Karpas-422 (cell line): Measurements from ENCODE around the gene FCF1. TPM values are rescaled to one million over a fixed set of nuclear protein-coding genes. Genes with fewer than 3 reads are reported as not detected.

Source experiments
- DNase-seq: peaks from one replicate; pipeline ENCODE4 v3.0.0-alpha.2; 2015
- H2AFZ ChIP-seq: fragments of 200-600 bp; sonication (generic); 2 replicates; pipeline ENCODE4 v1.6.1; 2014; ENCODE audit warnings: antibody characterized with exemption, low read length, mixed read lengths
- H3K27ac ChIP-seq: fragments of 200-600 bp; sonication (generic); 2 replicates; pipeline ENCODE4 v1.5.1; 2014; ENCODE audit warnings: mild to moderate bottlenecking, low read length, moderate library complexity
- H3K27me3 ChIP-seq: fragments of 200-600 bp; sonication (generic); 2 replicates; pipeline ENCODE4 v1.6.1; 2014; ENCODE audit warnings: low read length, mixed read lengths
- H3K36me3 ChIP-seq: fragments of 200-600 bp; sonication (generic); 2 replicates; pipeline ENCODE4 v1.6.1; 2014; ENCODE audit warnings: low read length, mixed read lengths; ENCODE audit not compliant: insufficient read depth
- H3K4me1 ChIP-seq: fragments of 200-600 bp; sonication (generic); 2 replicates; pipeline ENCODE4 v1.6.1; 2014; ENCODE audit warnings: mild to moderate bottlenecking, low read length, mixed read lengths
- H3K4me2 ChIP-seq: fragments of 200-600 bp; sonication (generic); 2 replicates; pipeline ENCODE4 v1.6.1; 2014; ENCODE audit warnings: low read length, low read depth, mild to moderate bottlenecking; ENCODE audit not compliant: poor library complexity, severe bottlenecking
- H3K4me3 ChIP-seq: fragments of 200-600 bp; sonication (generic); 2 replicates; pipeline ENCODE4 v1.5.1; 2014; ENCODE audit warnings: mild to moderate bottlenecking, antibody characterized with exemption, low read length, mixed read lengths
- H3K79me2 ChIP-seq: fragments of 200-600 bp; sonication (generic); 2 replicates; pipeline ENCODE4 v1.6.1; 2014; ENCODE audit warnings: mild to moderate bottlenecking, low read length, mixed read lengths
- H3K9ac ChIP-seq: fragments of 200-600 bp; sonication (generic); 2 replicates; pipeline ENCODE4 v1.6.0; 2014; ENCODE audit warnings: low read length
- H3K9me2 ChIP-seq: fragments of 200-600 bp; sonication (generic), shearing (Covaris generic); replicated peaks from 2 replicates; pipeline ENCODE4 v1.6.0; 2014; ENCODE audit warnings: mild to moderate bottlenecking, low read length, moderate library complexity; ENCODE audit not compliant: insufficient read depth
- H3K9me3 ChIP-seq: fragments of 300-700, 200-600 bp; sonication (generic); 2 replicates; pipeline ENCODE4 v1.6.1; 2014; ENCODE audit warnings: low read length, mixed read lengths
- H4K20me1 ChIP-seq: fragments of 200-600 bp; sonication (generic); 2 replicates; pipeline ENCODE4 v1.6.1; 2014; ENCODE audit warnings: mild to moderate bottlenecking, antibody characterized with exemption, low read length, low read depth; ENCODE audit not compliant: insufficient read depth
- total RNA-seq: library from RNA; depleted of rRNA; stranded (reverse); fragments of >200 nt; shearing (Covaris generic); gene quantifications from 2 replicates; pipeline ENCODE4 v1.2.3, GENCODE V29; 2014; ENCODE audit warnings: low replicate concordance

Gene FCF1
- total RNA-seq, 1 experiment from 2014 or later, result 46.6 TPM

DNA sequence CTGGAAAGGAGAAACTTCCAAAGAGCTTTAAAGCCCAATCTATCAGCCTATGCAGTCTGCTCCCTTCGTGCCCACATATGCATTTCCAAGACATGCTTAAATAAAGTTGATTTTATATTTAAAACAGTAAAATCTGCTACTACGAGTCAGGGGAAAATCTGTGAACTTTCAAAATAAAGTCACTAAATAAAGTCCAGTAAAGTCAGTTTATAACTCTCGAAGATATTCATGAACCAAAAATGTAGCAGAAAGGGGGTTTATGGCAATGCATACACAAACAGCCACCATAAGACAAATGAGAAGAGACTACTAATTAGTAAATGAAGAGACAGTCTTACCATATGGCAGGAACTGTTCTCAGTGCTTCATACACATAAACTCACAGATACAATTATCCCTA is 19.8 kb upstream of the FCF1 start:
- no peak for DNase-seq
- peaks cover 9% of the 10 kb centered on the region; the same call in 1 of the 2 replicates for H3K4me1 ChIP-seq
- H3K9ac ChIP-seq, result no peak overlapping the region
- H2AFZ ChIP-seq, result no peak overlapping the region
- peaks cover 72% of the 10 kb centered on the region for H3K79me2 ChIP-seq
- no peak overlapping the region for H3K4me2 ChIP-seq
- H3K27ac ChIP-seq, result no peak overlapping the region
- peaks cover 26% of the 10 kb centered on the region; the same call in 1 of the 2 replicates for H3K36me3 ChIP-seq
- no peaks in the 10 kb centered on the region for H3K27me3 ChIP-seq
- H3K9me3 ChIP-seq, result no peaks in the 10 kb centered on the region
- H3K9me2 ChIP-seq, result no peaks in the 10 kb centered on the region
- no peak overlapping the region for H3K4me3 ChIP-seq
- peaks cover 4% of the 10 kb centered on the region; the same call in 1 of the 2 replicates for H4K20me1 ChIP-seq

DNA sequence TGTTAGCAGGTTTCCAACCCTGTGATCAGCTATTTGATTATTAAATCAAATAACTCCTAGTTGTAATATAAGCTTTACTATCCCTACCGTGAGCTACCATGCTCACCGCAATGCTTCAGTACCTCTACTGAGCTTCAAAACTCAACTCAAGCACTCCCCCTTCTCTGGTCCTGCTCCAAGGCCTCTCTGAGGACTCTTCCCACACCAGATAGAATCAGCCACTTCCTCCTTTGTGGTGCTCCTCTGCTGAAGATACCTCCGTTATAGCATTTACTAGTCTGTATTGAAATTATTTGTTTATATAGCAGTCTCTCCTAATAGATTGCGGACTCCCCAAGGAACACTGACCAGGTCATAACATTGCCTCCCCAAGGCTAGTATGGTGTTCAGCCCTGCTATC is 17.5 kb upstream of the FCF1 start:
- H3K36me3 ChIP-seq, result peaks cover 19% of the 10 kb centered on the region; the same call in 1 of the 2 replicates
- H3K9ac ChIP-seq, result no peak overlapping the region
- H3K4me3 ChIP-seq, result no peak overlapping the region
- peaks cover 84% of the 10 kb centered on the region for H3K79me2 ChIP-seq
- no peak for DNase-seq
- no peak overlapping the region for H2AFZ ChIP-seq
- peaks cover 9% of the 10 kb centered on the region; the same call in 1 of the 2 replicates for H3K4me1 ChIP-seq
- H3K4me2 ChIP-seq, result no peak overlapping the region
- no peak overlapping the region for H3K27ac ChIP-seq
- H3K27me3 ChIP-seq, result no peaks in the 10 kb centered on the region
- no peaks in the 10 kb centered on the region for H3K9me2 ChIP-seq
- no peaks in the 10 kb centered on the region for H3K9me3 ChIP-seq
- peaks cover 4% of the 10 kb centered on the region; the same call in 1 of the 2 replicates for H4K20me1 ChIP-seq

- no peaks in the 10 kb centered on the region; the same call in 1 of the 2 replicates for H3K9me3 ChIP-seq
- no peaks in the 10 kb centered on the region for H3K9me2 ChIP-seq
- H3K4me3 ChIP-seq, result no peak overlapping the region
- no peak overlapping the region for H3K4me2 ChIP-seq
- no peak overlapping the region for H3K27ac ChIP-seq
- peaks cover 4% of the 10 kb centered on the region; the same call in 1 of the 2 replicates for H4K20me1 ChIP-seq
- H3K36me3 ChIP-seq, result peaks cover 9% of the 10 kb centered on the region; the same call in 1 of the 2 replicates
- H2AFZ ChIP-seq, result no peak overlapping the region
- peaks cover 9% of the 10 kb centered on the region; the same call in 1 of the 2 replicates for H3K4me1 ChIP-seq
- H3K27me3 ChIP-seq, result no peaks in the 10 kb centered on the region
- no peak overlapping the region for H3K9ac ChIP-seq
- no peak for DNase-seq
- H3K79me2 ChIP-seq, result peaks cover 96% of the 10 kb centered on the region
These were observed 15.9 kb upstream of the FCF1 start for GRCh38 chr14:74697011-74697410.

DNA sequence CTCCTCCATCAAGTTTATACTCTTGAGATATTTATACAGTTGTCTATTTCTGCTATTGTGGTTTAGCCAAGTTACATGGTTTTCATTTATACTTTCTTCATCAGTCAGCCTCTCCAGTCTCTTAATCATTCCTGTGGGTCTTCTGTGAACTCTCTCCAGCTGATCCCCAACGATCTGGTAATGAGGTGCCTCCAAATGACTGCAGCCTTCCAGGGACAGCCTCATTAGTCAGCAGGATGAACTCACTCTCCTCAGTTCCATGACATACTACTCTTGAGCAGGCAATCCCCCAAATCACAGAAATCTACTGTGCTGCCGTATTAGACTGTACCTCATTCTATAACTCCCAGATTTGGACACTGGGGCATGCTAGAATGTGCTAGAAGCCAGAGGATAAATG is 15.4 kb upstream of the FCF1 start:
- H2AFZ ChIP-seq, result no peak overlapping the region
- peaks cover 4% of the 10 kb centered on the region; the same call in 1 of the 2 replicates for H4K20me1 ChIP-seq
- no peak for DNase-seq
- H3K9me2 ChIP-seq, result no peaks in the 10 kb centered on the region
- no peak overlapping the region for H3K9ac ChIP-seq
- no peak overlapping the region for H3K27ac ChIP-seq
- peaks cover 8% of the 10 kb centered on the region; the same call in 1 of the 2 replicates for H3K36me3 ChIP-seq
- H3K4me1 ChIP-seq, result peaks cover 9% of the 10 kb centered on the region; the same call in 1 of the 2 replicates
- peaks cover 96% of the 10 kb centered on the region for H3K79me2 ChIP-seq
- H3K27me3 ChIP-seq, result no peaks in the 10 kb centered on the region
- no peak overlapping the region for H3K4me2 ChIP-seq
- no peak overlapping the region for H3K4me3 ChIP-seq
- H3K9me3 ChIP-seq, result peaks cover 5% of the 10 kb centered on the region; the same call in 1 of the 2 replicates

- no peaks in the 10 kb centered on the region for H3K27me3 ChIP-seq
These were observed 15.0 kb upstream of the FCF1 start for GRCh38 chr14:74697976-74698375.

DNA sequence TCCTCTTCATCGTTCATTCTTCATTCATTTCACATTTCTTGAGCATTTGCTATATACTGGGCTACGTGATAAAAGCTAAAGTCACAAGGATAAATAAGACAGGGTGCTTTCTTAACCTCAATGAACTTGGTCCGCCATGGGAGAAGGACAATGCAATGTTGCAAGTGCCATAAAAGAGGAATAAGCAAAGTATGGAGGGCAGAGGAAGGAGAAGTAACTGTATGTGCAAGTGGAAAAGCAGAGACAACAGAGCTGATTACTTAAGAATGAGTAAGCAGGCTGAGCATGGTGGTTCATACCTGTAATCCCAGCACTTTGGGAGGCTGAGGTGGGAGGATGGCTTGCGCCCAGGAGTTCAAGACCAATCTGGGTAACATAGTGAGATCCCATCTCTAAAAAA is 14.5 kb upstream of the FCF1 start:
- H3K9me3 ChIP-seq, result peaks cover 6% of the 10 kb centered on the region
- no peak overlapping the region for H3K4me3 ChIP-seq
- peaks cover 9% of the 10 kb centered on the region; the same call in 1 of the 2 replicates for H3K4me1 ChIP-seq
- H3K9me2 ChIP-seq, result no peaks in the 10 kb centered on the region
- DNase-seq, result no peak
- H4K20me1 ChIP-seq, result peaks cover under 1% of the 10 kb centered on the region; the same call in 1 of the 2 replicates
- H2AFZ ChIP-seq, result no peak overlapping the region
- H3K79me2 ChIP-seq, result peaks cover 96% of the 10 kb centered on the region
- H3K36me3 ChIP-seq, result peaks cover 12% of the 10 kb centered on the region
- no peak overlapping the region for H3K4me2 ChIP-seq
- no peaks in the 10 kb centered on the region for H3K27me3 ChIP-seq
- no peak overlapping the region for H3K9ac ChIP-seq
- no peak overlapping the region for H3K27ac ChIP-seq

More at GRCh38 chr14:74697976-74698375, 15.0 kb upstream of the FCF1 start:
- peaks cover 4% of the 10 kb centered on the region; the same call in 1 of the 2 replicates for H4K20me1 ChIP-seq
- H3K4me3 ChIP-seq, result no peak overlapping the region
- DNase-seq, result no peak
- H3K36me3 ChIP-seq, result peaks cover 10% of the 10 kb centered on the region; the same call in 1 of the 2 replicates
- no peak overlapping the region for H3K27ac ChIP-seq
- peaks cover 96% of the 10 kb centered on the region for H3K79me2 ChIP-seq
- no peak overlapping the region for H2AFZ ChIP-seq
- no peak overlapping the region for H3K9ac ChIP-seq
- peaks cover 9% of the 10 kb centered on the region; the same call in 1 of the 2 replicates for H3K4me1 ChIP-seq
- peaks cover 5% of the 10 kb centered on the region; the same call in 1 of the 2 replicates for H3K9me3 ChIP-seq
- no peak overlapping the region for H3K4me2 ChIP-seq
- H3K9me2 ChIP-seq, result no peaks in the 10 kb centered on the region

DNA sequence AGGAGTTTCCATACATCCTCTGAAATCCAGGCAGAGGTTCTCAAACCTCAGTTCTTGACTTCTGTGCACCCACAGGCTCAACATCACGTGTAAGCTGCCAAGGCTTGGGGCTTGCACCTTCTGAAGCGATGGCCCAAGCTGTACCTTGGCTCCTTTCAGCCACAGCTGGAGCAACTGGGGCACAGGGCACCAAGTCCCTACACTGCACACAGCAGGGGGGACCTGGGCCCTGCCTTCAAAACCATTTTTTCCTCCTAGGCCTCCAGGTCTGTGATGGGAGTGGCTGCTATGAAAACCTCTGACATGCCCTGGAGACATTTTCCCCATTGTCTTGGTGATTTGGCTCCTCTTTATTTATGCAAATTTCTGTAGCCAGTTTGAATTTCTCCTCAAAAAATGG is 10.7 kb upstream of the FCF1 start:
- peaks cover 3% of the 10 kb centered on the region; the same call in 1 of the 2 replicates for H3K4me1 ChIP-seq
- H3K4me2 ChIP-seq, result no peak overlapping the region
- no peak overlapping the region for H3K27ac ChIP-seq
- peaks cover 17% of the 10 kb centered on the region for H3K36me3 ChIP-seq
- H3K9me2 ChIP-seq, result no peaks in the 10 kb centered on the region
- no peak overlapping the region for H3K4me3 ChIP-seq
- peaks cover 100% of the 10 kb centered on the region for H3K79me2 ChIP-seq
- no peak for DNase-seq
- peaks cover 9% of the 10 kb centered on the region for H3K9me3 ChIP-seq
- no peak overlapping the region for H3K9ac ChIP-seq
- H4K20me1 ChIP-seq, result no peaks in the 10 kb centered on the region
- no peaks in the 10 kb centered on the region for H3K27me3 ChIP-seq
- no peak overlapping the region for H2AFZ ChIP-seq

GRCh38 chr14:74703043-74703442 is 9.9 kb upstream of the FCF1 start:
- no peak overlapping the region for H3K9ac ChIP-seq
- H2AFZ ChIP-seq, result no peak overlapping the region
- peaks cover 99% of the 10 kb centered on the region for H3K79me2 ChIP-seq
- H3K4me1 ChIP-seq, result no peaks in the 10 kb centered on the region
- DNase-seq, result no peak
- H4K20me1 ChIP-seq, result no peaks in the 10 kb centered on the region
- H3K36me3 ChIP-seq, result peaks cover 11% of the 10 kb centered on the region
- H3K27ac ChIP-seq, result no peak overlapping the region
- H3K9me2 ChIP-seq, result no peaks in the 10 kb centered on the region
- H3K27me3 ChIP-seq, result no peaks in the 10 kb centered on the region
- H3K4me2 ChIP-seq, result no peak overlapping the region
- no peak overlapping the region for H3K4me3 ChIP-seq
- H3K9me3 ChIP-seq, result peaks cover 9% of the 10 kb centered on the region
